AG09309 (cell line): ENCODE measurements around the gene ZC4H2.
A peak's percentile ranks its signal among the peaks of the same experiment; 100 is the strongest.

Experiments
- DNase-seq: peaks from one replicate; pipeline ENCODE4 v3.0.0-alpha.2; 2010; ENCODE audit warnings: low read depth
- H3K4me3 ChIP-seq: 2 replicates; pipeline ENCODE4 v1.5.1; 2011; ENCODE audit warnings: mild to moderate bottlenecking, low read depth, low read length, moderate library complexity; ENCODE audit not compliant: control insufficient read depth
- TF ChIP-seq, protein P1 (sequence below): IDR thresholded peaks from 2 replicates; pipeline ENCODE4 v1.5.1; 2011; ENCODE audit warnings: mild to moderate bottlenecking, low read depth, low read length, inconsistent platforms; ENCODE audit not compliant: insufficient read depth, control insufficient read depth; ENCODE audit errors: missing control alignments

Gene ZC4H2

DNA sequence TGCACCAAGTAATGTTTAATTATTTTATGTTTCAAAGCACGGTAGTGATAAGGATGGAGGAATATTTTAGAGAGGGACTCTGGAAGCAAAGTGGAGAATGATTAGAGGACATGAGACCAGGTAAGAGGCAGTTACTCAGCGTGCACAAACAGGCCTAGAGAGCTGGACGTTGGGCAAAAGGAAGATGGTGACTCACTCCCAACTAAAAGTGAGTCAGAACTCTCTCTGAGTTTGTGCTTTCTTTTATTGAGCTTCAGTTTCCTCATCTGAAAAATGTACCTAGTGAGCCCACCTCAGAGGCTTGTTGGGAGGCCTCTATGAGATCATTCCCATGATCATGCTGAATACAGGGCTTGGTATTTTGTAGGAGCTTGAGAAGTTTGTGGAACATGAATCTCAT, 1.6 kb upstream of the ZC4H2 start:
- no peak for DNase-seq
- TF ChIP-seq, protein P1, sequence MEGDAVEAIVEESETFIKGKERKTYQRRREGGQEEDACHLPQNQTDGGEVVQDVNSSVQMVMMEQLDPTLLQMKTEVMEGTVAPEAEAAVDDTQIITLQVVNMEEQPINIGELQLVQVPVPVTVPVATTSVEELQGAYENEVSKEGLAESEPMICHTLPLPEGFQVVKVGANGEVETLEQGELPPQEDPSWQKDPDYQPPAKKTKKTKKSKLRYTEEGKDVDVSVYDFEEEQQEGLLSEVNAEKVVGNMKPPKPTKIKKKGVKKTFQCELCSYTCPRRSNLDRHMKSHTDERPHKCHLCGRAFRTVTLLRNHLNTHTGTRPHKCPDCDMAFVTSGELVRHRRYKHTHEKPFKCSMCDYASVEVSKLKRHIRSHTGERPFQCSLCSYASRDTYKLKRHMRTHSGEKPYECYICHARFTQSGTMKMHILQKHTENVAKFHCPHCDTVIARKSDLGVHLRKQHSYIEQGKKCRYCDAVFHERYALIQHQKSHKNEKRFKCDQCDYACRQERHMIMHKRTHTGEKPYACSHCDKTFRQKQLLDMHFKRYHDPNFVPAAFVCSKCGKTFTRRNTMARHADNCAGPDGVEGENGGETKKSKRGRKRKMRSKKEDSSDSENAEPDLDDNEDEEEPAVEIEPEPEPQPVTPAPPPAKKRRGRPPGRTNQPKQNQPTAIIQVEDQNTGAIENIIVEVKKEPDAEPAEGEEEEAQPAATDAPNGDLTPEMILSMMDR = no peak

DNA sequence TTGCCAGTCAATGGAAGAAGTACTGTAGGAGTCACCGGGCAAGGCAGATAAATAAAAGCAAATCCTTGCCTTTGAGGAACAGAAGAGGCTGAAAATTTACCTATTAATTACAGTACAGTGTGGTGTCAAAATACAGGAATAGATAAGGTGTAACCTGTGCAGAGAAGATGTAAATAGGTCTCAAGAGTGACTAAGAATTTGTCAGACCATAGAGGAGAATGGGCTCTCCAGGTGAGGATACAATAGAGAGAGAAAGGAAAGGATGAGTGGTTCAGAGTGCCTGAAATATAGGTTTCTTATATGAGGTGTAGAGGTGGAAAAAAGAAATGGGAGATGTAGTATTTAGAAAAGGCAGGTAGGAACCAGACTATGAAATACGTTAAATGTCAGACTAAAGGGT, 801 bp upstream of the ZC4H2 start:
- TF ChIP-seq, protein P1 = no peak
- no peak overlapping the region for H3K4me3 ChIP-seq
- DNase-seq = no peak

More for the DNA sequence above, 1.6 kb upstream of the ZC4H2 start:
- H3K4me3 ChIP-seq = no peak overlapping the region

DNA sequence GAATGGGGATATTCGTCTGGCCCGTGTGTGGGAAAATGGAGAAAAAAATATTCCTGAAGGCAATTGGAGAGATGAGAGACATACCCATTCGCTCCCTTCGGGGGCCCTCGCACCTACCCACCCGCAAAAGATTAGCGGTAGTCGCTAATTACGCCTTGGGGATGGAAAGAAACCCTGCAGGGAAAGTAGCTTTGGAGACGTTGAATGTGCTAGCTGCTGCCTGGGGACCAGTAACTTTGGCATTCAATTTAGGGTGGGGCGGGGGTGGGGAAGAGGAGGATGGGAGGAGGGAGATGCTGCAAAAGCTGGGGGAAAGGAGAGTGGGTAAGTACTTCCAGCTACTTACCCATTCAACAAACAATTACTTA, 407 bp upstream of the ZC4H2 start:
- no peak for DNase-seq
- peak overlapping the region; percentile 50 for H3K4me3 ChIP-seq
- TF ChIP-seq, protein P1 = no peak

DNA sequence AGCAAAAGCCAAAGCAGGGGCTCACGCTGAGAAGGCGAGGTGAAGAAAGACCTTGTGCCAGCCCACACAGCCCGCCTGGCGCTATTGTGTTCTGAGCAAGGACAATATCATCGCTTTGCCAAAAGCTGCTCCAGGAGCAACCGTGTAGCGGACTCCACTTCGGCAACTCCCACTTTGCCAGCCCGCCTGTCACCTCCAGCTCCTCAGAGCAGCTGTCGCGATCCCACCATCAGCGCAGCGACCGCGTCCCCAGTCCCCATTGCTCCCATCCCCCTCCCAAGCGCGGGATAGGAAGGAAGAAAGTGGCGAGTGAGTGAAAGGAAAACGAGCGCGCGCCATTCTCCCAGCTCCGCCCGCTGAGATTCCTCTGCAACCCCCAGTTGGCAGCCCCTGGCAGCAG, 759 bp downstream of the ZC4H2 start:
- no peak for DNase-seq
- H3K4me3 ChIP-seq = peak overlapping the region; percentile 50
- TF ChIP-seq, protein P1 = no peak

DNA sequence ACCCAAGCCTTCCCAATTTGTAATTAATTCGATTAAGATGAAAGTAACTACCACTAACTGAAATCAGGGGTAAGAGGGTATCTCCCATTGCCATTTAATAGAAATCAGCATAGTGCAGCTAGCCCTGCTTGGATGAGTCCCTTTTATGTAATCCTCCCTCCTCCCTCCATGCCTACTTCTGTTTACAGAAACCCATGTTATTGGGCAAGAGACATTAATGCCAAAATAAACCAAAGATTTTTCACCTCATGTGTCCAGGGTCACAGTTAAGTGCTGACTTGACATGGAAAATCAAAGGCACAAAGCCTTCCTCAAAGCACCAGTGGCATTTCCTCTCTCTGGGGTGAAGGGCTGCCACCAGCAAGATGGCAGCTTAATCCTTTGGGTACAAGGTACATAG, 50.8 kb downstream of the ZC4H2 start:
- TF ChIP-seq, protein P1 = no peak
- no peak for DNase-seq
- H3K4me3 ChIP-seq = no peak overlapping the region

DNA sequence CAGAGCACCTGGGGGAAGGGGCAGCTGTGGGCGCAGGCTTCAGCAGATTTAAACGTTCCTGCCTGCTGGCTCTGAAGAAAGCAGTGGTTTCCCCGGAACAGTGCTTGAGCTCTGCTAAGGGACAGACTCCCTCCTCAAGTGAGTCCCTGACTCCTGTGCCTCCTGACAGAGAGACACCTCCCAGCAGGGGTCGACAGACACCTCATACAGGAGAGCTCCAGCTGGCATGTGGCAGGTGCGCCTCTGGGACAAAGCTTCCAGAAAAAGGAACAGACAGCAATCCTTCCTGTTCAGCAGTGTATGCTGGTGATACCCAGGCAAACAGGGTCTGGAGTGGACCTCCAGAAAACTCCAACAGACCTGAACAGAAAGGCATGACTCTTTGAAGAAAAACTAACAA, 68.1 kb downstream of the ZC4H2 start:
- TF ChIP-seq, protein P1 = no peak
- no peak overlapping the region for H3K4me3 ChIP-seq
- no peak for DNase-seq

DNA sequence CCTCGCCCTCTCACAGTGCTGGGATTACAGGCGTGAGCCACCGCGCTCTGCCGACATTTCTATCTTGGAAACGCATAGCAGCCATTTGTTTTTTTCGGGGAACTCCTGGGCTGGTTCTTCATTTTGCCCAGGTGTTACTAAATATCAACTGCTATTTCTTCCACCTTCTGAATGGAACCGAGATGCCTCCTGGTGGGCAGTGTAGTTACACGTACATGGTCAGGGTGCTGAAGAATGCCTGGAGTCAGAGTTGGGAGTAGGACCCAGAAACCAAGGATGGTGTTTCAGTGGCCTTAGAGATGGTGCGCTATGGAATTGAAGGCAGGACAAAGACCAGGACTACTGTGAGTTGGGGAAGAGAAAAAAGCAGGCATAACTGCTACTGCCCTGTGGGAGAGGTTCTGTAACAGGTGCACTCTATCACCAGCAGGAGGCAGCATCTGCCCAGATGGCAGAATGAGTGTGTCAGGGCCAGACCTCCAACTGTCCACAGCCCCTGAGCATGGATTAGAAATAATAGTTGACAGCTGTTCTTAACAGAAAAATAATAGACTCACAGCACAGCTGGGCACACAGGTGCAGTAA, 81.7 kb downstream of the ZC4H2 start:
- TF ChIP-seq, protein P1 = peak; percentile 47
- H3K4me3 ChIP-seq = no peak overlapping the region
- no peak for DNase-seq
